HUES48 (cell line): Measurements from ENCODE around the gene PELO.
A peak's percentile ranks its signal among the peaks of the same experiment; 100 is the strongest.
"Not testable (repeated sequence)": the region's sequence is repeated elsewhere in the genome, so short reads cannot be mapped to it uniquely, and the experiment has no call there.

Experiments
- H3K27ac ChIP-seq: one replicate; pipeline ENCODE4 v1.7.0; 2013; ENCODE audit warnings: low read depth, low read length, inconsistent platforms
- H3K27me3 ChIP-seq: 2 replicates; pipeline ENCODE4 v1.6.1; 2013; ENCODE audit warnings: mild to moderate bottlenecking, low read length; ENCODE audit not compliant: control insufficient read depth, insufficient read depth
- H3K36me3 ChIP-seq: 2 replicates; pipeline ENCODE4 v1.6.1; 2013; ENCODE audit warnings: low read length; ENCODE audit not compliant: control insufficient read depth, insufficient read depth
- H3K4me1 ChIP-seq: 2 replicates; pipeline ENCODE4 v1.6.1; 2013; ENCODE audit warnings: mild to moderate bottlenecking, low read length; ENCODE audit not compliant: control insufficient read depth, insufficient read depth
- H3K4me3 ChIP-seq: 2 replicates; pipeline ENCODE4 v1.5.1; 2013; ENCODE audit warnings: mild to moderate bottlenecking, low read depth, low read length
- H3K9ac ChIP-seq: 2 replicates; pipeline ENCODE4 v1.6.1; 2013; ENCODE audit warnings: mild to moderate bottlenecking, low read depth, low read length, moderate library complexity
- H3K9me3 ChIP-seq: 2 replicates; pipeline ENCODE4 v1.6.1; 2013; ENCODE audit warnings: low read length; ENCODE audit not compliant: control insufficient read depth, insufficient read depth

The PELO gene

DNA sequence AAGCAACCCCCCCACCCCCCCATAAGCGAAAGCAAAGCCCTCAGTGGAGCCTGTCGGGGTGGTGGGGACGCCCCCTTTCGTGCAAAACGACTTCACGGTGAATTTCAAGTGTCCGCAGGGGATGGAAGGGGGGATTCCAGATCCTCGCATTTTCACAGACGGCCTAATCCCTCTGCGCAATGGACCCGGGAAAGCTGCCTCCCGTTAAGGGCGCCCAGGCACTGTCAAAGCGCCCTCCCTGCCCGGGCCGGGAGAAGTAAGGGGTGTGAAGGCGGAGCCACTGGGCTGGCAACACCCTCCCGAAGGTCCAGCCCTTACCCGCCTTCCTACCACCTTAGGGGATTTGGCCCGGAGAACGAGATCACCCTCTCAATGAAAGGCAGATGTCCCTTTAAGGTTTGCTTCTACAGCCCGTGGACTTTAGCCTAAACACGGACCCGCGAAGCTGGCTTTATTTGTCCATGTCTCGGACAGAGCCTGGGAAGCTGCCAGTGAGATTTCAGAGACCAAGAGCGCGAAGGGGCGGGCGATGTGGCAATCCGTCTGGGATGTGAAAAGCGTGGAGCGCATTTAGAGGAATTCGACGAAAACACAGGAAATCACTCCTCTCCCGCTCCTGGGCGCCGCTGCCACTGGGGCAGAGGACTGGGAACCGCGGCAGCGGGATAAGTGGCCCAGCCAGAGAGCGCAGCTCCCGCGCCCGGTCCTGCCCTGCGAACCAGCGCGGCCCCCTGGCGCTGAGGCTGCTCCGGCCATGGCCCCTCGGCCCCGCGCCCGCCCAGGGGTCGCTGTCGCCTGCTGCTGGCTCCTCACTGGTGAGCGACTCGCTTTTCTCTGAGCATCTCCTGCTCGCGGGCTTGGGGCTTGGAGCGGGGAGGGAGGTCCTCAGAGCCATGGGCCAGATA is at the start of gene PELO, which contains the start of gene ITGA1:
Gene PELO, plus strand, starts transcription at position 317 of the 905 bp plus-strand sequence. CDS start 12,479 bp downstream, outside the sequence.
Gene ITGA1, plus strand, starts transcription at position 317 of the 905 bp plus-strand sequence. Its CDS starts 438 bp downstream, at position 755.
- Histone ChIP-seq H3K9ac (peak within 1 kb of the TSS; percentile 56; the same call in 1 of the 2 replicates), H3K4me1 (peaks cover 9% of the 10 kb centered on the region; the same call in 1 of the 2 replicates), H3K9me3 (no peaks in the 10 kb centered on the region), H3K36me3 (no peaks in the 10 kb centered on the region), H3K27me3 (0 out of 2 replicates have a peak, but pooled peaks cover 3% of the 10 kb centered on the region), H3K4me3 (peak within 1 kb of the TSS; percentile 86), H3K27ac (peak within 1 kb of the TSS; percentile 72)

DNA sequence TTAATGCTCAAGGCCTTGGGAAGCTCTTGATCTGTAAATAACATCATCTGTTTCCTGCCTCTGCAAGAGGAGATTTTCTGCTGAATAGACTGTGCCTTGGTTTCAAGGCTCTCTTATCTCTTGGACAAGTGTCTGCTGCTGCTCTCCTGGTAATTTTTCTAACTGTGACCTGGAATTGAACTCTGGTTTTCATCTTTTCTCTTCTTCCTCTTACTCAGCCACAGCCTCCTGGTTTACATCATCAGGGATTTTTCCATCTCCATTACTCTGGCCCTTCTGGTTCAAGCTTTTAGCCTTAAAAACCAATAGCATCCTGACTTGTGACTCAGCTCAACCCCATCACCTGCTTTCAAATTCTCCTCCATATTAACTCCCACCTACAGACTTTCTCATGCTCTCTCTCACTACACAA is 49.6 kb upstream of the PELO start:
- no peak overlapping the region for H3K9ac ChIP-seq
- no peaks in the 10 kb centered on the region for H3K36me3 ChIP-seq
- no peak overlapping the region for H3K27ac ChIP-seq
- H3K4me1 ChIP-seq, result no peaks in the 10 kb centered on the region
- H3K27me3 ChIP-seq, result no peaks in the 10 kb centered on the region
- no peak overlapping the region for H3K4me3 ChIP-seq
- no peaks in the 10 kb centered on the region for H3K9me3 ChIP-seq

DNA sequence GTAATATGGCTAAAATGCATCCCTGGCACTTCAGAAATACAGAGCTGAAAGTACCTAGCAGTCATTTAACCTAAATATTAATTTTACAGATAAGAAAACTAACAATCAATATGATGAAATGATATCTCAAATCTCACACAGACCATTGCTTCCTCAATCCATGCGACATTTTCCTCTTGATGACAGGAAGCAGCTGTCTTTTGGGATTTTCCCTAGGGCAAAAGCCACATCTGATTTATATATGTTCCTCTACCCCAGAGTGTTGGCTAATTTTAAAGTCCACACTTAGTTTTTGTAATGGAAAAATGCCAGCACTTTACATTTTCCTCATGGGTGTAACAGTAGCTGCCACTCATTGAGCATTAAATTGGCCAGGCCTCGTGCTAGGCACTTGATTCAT is 47.7 kb upstream of the PELO start:
- H3K4me1 ChIP-seq, result no peaks in the 10 kb centered on the region

DNA sequence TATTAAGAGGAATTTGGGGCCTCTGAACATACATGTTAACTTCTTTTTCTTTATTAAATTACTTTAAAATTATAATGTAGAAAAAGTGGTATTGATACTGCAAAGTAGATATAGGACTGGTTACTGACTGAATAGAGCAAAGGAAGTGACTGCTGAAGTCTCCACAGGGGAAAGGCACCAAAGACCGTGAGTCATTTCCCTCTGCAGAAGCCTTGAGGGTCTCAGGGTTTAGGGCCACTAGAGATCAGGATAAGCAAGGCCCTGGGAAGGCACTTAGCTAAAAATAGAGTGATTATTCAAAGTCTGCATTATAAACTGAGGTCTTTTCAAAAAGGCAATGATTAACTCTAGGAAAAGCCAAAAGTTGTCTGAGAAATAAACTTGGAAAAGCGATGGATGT is 44.7 kb upstream of the PELO start:
- no peak overlapping the region for H3K27ac ChIP-seq
- no peak overlapping the region for H3K9ac ChIP-seq

More for the DNA sequence above, 47.7 kb upstream of the PELO start:
- no peak overlapping the region for H3K4me3 ChIP-seq
- H3K9ac ChIP-seq, result no peak overlapping the region
- H3K36me3 ChIP-seq, result no peaks in the 10 kb centered on the region
- H3K27me3 ChIP-seq, result no peaks in the 10 kb centered on the region
- no peak overlapping the region for H3K27ac ChIP-seq
- no peaks in the 10 kb centered on the region for H3K9me3 ChIP-seq

GRCh38 chr5:52743529-52743928 is 44.2 kb upstream of the PELO start:
- Histone ChIP-seq H3K9ac (no peak overlapping the region), H3K36me3 (no peaks in the 10 kb centered on the region), H3K27ac (no peak overlapping the region), H3K4me3 (no peak overlapping the region), H3K4me1 (no peaks in the 10 kb centered on the region), H3K27me3 (no peaks in the 10 kb centered on the region), H3K9me3 (no peaks in the 10 kb centered on the region)

More for the DNA sequence above, 44.7 kb upstream of the PELO start:
- H3K36me3 ChIP-seq, result no peaks in the 10 kb centered on the region
- no peak overlapping the region for H3K4me3 ChIP-seq
- no peaks in the 10 kb centered on the region for H3K4me1 ChIP-seq
- H3K9me3 ChIP-seq, result no peaks in the 10 kb centered on the region
- H3K27me3 ChIP-seq, result no peaks in the 10 kb centered on the region

- no peak overlapping the region for H3K4me3 ChIP-seq
- H3K4me1 ChIP-seq, result no peaks in the 10 kb centered on the region
These were observed 43.7 kb upstream of the PELO start for GRCh38 chr5:52743970-52744369.

GRCh38 chr5:52744867-52745458 is 42.8 kb upstream of the PELO start:
- not testable (repeated sequence) for H3K9me3 ChIP-seq, H3K4me1 ChIP-seq

More at GRCh38 chr5:52743970-52744369, 43.7 kb upstream of the PELO start:
- H3K9me3 ChIP-seq, result no peaks in the 10 kb centered on the region
- H3K36me3 ChIP-seq, result no peaks in the 10 kb centered on the region
- no peak overlapping the region for H3K27ac ChIP-seq
- no peak overlapping the region for H3K9ac ChIP-seq
- H3K27me3 ChIP-seq, result no peaks in the 10 kb centered on the region

DNA sequence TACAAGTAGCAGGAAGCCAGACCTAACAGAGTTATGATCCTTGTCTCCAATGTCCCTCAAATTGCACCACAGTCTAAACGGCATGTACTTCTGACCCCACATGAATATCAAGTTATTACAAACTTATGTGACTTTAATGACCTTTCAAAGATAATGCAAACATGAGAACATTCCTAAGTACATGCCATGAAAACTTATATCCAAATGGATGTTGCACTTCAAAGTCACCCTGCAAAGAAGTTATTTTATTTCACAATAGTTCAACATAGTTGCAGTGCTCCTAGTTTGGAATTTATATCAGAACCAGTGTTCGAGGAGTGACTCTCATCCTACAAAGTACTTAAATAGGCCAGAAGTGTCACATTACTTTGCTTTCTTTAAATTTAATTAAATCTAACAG is 41.2 kb upstream of the PELO start:
- no peaks in the 10 kb centered on the region for H3K9me3 ChIP-seq
- H3K4me3 ChIP-seq, result no peak overlapping the region
- H3K4me1 ChIP-seq, result peaks cover 12% of the 10 kb centered on the region; the same call in 1 of the 2 replicates
- H3K27ac ChIP-seq, result no peak overlapping the region
- no peaks in the 10 kb centered on the region for H3K36me3 ChIP-seq
- no peak overlapping the region for H3K9ac ChIP-seq
- no peaks in the 10 kb centered on the region for H3K27me3 ChIP-seq

More at GRCh38 chr5:52744867-52745458, 42.8 kb upstream of the PELO start:
- not testable (repeated sequence) for H3K27ac ChIP-seq, H3K27me3 ChIP-seq, H3K9ac ChIP-seq, H3K4me3 ChIP-seq, H3K36me3 ChIP-seq

DNA sequence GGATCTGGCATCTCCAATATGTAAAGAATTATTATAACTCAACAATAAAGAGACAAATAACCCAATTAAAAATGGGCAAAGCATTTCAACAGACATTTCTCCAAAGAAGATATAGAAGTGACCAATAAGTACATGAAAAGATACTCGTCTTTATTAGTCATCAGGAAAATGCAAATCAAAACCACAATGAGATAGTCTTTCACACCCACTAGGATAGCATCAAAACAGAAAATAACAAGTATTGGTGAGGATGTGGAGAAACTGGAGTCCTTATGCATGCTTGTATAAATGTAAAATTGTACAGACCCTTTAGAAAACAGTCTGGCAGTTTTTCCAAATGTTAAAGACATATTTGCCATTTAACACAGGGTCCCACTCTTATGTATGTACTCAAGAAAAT is 39.1 kb upstream of the PELO start:
- Histone ChIP-seq H3K9ac (no peak overlapping the region), H3K4me3 (no peak overlapping the region), H3K4me1 (peaks cover 12% of the 10 kb centered on the region; the same call in 1 of the 2 replicates), H3K27me3 (no peaks in the 10 kb centered on the region), H3K9me3 (no peaks in the 10 kb centered on the region), H3K36me3 (no peaks in the 10 kb centered on the region), H3K27ac (no peak overlapping the region)

- Histone ChIP-seq H3K27ac (no peak overlapping the region), H3K9ac (no peak overlapping the region), H3K27me3 (no peaks in the 10 kb centered on the region), H3K9me3 (no peaks in the 10 kb centered on the region), H3K36me3 (no peaks in the 10 kb centered on the region), H3K4me3 (no peak overlapping the region; the same call in 1 of the 2 replicates), H3K4me1 (peaks cover 12% of the 10 kb centered on the region; the same call in 1 of the 2 replicates)
These were observed 38.0 kb upstream of the PELO start for GRCh38 chr5:52749666-52750065.

GRCh38 chr5:52751137-52751536 is 36.6 kb upstream of the PELO start:
- Histone ChIP-seq H3K27ac (no peak overlapping the region), H3K9ac (no peak overlapping the region), H3K4me3 (no peak overlapping the region), H3K9me3 (no peaks in the 10 kb centered on the region), H3K36me3 (no peaks in the 10 kb centered on the region), H3K4me1 (peaks cover 12% of the 10 kb centered on the region; the same call in 1 of the 2 replicates), H3K27me3 (no peaks in the 10 kb centered on the region)
